Measurements from ENCODE around the gene P2RX6. TPM values are rescaled to one million over a fixed set of nuclear protein-coding genes. Genes with fewer than 3 reads are reported as not detected.
A peak's percentile ranks its signal among the peaks of the same experiment; 100 is the strongest.

The P2RX6 gene
- total RNA-seq, 1 experiment from 2014 or later: 0.46 TPM

DNA sequence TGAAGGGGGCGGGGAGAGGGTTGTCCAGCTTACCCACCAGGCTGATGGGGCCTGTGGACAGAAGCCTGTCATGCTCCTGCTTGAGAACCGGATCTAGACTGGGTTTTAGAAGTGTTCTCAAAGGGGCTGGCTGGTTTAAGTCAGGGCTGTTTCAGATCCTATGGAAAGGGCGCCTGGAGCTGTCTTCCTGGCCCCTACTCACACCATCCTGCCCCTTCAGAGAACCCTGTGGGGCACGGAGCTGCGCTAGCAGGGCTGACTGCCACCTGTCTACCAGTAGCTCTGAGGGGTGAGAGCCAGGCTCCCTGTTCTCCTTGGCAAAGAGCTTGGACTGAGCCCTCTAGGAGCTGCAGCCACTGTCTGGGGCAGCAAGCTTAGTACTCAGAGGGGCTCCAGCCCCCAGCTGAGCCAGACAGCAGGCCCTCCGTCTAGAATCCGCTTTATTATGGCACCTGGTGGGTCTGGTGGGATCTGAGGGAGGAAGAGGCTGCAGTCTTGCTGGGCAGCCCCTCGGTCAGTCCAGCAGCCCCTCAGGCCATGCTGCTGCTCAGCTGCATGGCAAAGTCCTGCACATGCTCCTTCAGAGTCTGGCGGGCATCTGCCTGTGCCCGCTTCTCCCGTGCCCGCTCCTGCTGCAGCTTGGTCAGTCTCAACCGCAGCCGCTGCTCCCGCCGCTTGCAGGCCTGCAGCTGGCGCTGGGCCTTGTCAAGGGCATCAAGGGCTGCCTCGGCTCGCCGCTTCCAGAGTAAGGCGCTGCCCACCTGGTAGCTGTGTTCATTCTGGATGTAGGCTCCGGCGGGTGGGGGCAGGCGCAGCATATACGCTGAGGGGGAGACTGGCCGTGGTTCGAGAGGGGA, 15.4 kb upstream of the P2RX6 start:
- Histone ChIP-seq H3K27ac (ENCODE audit: low read length) (no peak overlapping the region), H3K4me1 (ENCODE audit: control insufficient read depth, insufficient read depth, low read length) (peaks cover 9% of the 10 kb centered on the region), H3K36me3 (ENCODE audit: control insufficient read depth, insufficient read depth, low read length) (no peaks in the 10 kb centered on the region; the same call in 1 of the 2 replicates), H3K27me3 (ENCODE audit: control insufficient read depth, insufficient read depth, low read length) (no peaks in the 10 kb centered on the region), H3K9me3 (ENCODE audit: control insufficient read depth, insufficient read depth, low read depth, low read length) (no peaks in the 10 kb centered on the region), H3K4me3 (ENCODE audit: low read depth in 2 of 2, low read length in 2 of 2) (no peak overlapping the region)
- POLR2A ChIA-PET: interaction anchor here (0.5 to 1.1 kb wide), 3 partner anchors 10 to 89 kb away, joined by 3 to 7 read pairs (median 6); no protein-coding TSS in a partner anchor
- in situ Hi-C loops (cut with HindIII; ENCODE audit: low pct_unique_long_range_greater_than_20kb, low sequenced_read_pairs) (no loop called here), intact Hi-C loops (cut with micrococcal nuclease; ENCODE audit: unreplicated experiment) (no loop called here)
- ATAC-seq (no peak), DNase-seq (ENCODE audit: low read depth, low spot score) (no peak)
- CTCF ChIA-PET: no interaction called here
- TF ChIP-seq SIN3A (IDR thresholded peaks at IDR 0.05; ENCODE audit: borderline replicate concordance, insufficient read depth, low read depth, low read length) (no peak), TCF7L2 (IDR thresholded peaks at IDR 0.05; ENCODE audit: low read depth, low read length) (no peak), POLR2AphosphoS5 (IDR thresholded peaks at IDR 0.05; ENCODE audit: low read depth, low read length) (peak; percentile 18; the same call in 1 of the 2 replicates)
- TF ChIP-seq, protein P1, sequence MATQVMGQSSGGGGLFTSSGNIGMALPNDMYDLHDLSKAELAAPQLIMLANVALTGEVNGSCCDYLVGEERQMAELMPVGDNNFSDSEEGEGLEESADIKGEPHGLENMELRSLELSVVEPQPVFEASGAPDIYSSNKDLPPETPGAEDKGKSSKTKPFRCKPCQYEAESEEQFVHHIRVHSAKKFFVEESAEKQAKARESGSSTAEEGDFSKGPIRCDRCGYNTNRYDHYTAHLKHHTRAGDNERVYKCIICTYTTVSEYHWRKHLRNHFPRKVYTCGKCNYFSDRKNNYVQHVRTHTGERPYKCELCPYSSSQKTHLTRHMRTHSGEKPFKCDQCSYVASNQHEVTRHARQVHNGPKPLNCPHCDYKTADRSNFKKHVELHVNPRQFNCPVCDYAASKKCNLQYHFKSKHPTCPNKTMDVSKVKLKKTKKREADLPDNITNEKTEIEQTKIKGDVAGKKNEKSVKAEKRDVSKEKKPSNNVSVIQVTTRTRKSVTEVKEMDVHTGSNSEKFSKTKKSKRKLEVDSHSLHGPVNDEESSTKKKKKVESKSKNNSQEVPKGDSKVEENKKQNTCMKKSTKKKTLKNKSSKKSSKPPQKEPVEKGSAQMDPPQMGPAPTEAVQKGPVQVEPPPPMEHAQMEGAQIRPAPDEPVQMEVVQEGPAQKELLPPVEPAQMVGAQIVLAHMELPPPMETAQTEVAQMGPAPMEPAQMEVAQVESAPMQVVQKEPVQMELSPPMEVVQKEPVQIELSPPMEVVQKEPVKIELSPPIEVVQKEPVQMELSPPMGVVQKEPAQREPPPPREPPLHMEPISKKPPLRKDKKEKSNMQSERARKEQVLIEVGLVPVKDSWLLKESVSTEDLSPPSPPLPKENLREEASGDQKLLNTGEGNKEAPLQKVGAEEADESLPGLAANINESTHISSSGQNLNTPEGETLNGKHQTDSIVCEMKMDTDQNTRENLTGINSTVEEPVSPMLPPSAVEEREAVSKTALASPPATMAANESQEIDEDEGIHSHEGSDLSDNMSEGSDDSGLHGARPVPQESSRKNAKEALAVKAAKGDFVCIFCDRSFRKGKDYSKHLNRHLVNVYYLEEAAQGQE (IDR thresholded peaks at IDR 0.05; ENCODE audit: insufficient read depth in 1 of 2, low read depth in 2 of 2, low read length in 1 of 2): no peak
- TF ChIP-seq, protein P2, sequence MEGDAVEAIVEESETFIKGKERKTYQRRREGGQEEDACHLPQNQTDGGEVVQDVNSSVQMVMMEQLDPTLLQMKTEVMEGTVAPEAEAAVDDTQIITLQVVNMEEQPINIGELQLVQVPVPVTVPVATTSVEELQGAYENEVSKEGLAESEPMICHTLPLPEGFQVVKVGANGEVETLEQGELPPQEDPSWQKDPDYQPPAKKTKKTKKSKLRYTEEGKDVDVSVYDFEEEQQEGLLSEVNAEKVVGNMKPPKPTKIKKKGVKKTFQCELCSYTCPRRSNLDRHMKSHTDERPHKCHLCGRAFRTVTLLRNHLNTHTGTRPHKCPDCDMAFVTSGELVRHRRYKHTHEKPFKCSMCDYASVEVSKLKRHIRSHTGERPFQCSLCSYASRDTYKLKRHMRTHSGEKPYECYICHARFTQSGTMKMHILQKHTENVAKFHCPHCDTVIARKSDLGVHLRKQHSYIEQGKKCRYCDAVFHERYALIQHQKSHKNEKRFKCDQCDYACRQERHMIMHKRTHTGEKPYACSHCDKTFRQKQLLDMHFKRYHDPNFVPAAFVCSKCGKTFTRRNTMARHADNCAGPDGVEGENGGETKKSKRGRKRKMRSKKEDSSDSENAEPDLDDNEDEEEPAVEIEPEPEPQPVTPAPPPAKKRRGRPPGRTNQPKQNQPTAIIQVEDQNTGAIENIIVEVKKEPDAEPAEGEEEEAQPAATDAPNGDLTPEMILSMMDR (IDR thresholded peaks at IDR 0.05): no peak
- no TSS peak for BruUV-seq (replicated peaks)

GRCh38 chr22:21000207-21000986, 14.6 kb upstream of the P2RX6 start:
- CTCF ChIA-PET: no interaction called here
- Histone ChIP-seq H3K36me3 (ENCODE audit: control insufficient read depth, insufficient read depth, low read length) (no peaks in the 10 kb centered on the region; the same call in 1 of the 2 replicates), H3K4me1 (ENCODE audit: control insufficient read depth, insufficient read depth, low read length) (peaks cover 9% of the 10 kb centered on the region), H3K4me3 (ENCODE audit: low read depth in 2 of 2, low read length in 2 of 2) (peak overlapping the region; percentile 82 to 85), H3K9me3 (ENCODE audit: control insufficient read depth, insufficient read depth, low read depth, low read length) (no peaks in the 10 kb centered on the region), H3K27ac (ENCODE audit: low read length) (peak overlapping the region; percentile 92), H3K27me3 (ENCODE audit: control insufficient read depth, insufficient read depth, low read length) (no peaks in the 10 kb centered on the region)
- DNase-seq (ENCODE audit: low read depth, low spot score) (no peak), ATAC-seq (no peak)
- TF ChIP-seq SIN3A (IDR thresholded peaks at IDR 0.05; ENCODE audit: borderline replicate concordance, insufficient read depth, low read depth, low read length) (no peak), POLR2AphosphoS5 (IDR thresholded peaks at IDR 0.05; ENCODE audit: low read depth, low read length) (no peak), TCF7L2 (IDR thresholded peaks at IDR 0.05; ENCODE audit: low read depth, low read length) (no peak)
- TF ChIP-seq, protein P1 (IDR thresholded peaks at IDR 0.05; ENCODE audit: insufficient read depth in 1 of 2, low read depth in 2 of 2, low read length in 1 of 2): no peak
- TF ChIP-seq, protein P2 (IDR thresholded peaks at IDR 0.05): no peak
- no TSS peak for BruUV-seq (replicated peaks)
- in situ Hi-C loops (cut with HindIII; ENCODE audit: low pct_unique_long_range_greater_than_20kb, low sequenced_read_pairs): no loop called here
- POLR2A ChIA-PET: no interaction called here
- intact Hi-C loops (cut with micrococcal nuclease; ENCODE audit: unreplicated experiment): no loop called here

Data from Panc1 (cell line).